Spleen (tissue), 11 donors: ENCODE data around the gene CMKLR1. TPM values are rescaled to one million over a fixed set of nuclear protein-coding genes. Genes with fewer than 3 reads are reported as not detected.

Source experiments
- DNase-seq: peaks from one replicate; pipeline ENCODE4 v3.0.0-alpha.2; 2020
- H3K27ac ChIP-seq, 8 donors: fragments of 200-600 bp; sonication (generic) in 7 of 8; 1 replicate in 4 of 8; 2 replicates in 4 of 8; pipeline versions ENCODE4 v1.5.0 to v1.8.0; 2016 to 2021; ENCODE audit warnings: inconsistent platforms in 4 of 8, mild to moderate bottlenecking in 4 of 8, moderate library complexity in 1 of 8
- H3K27me3 ChIP-seq, 7 donors: fragments of 200-600 bp; sonication (generic) in 6 of 7; replicated peaks in 1 of 7; 1 replicate in 4 of 7; 2 replicates in 3 of 7; pipeline versions ENCODE4 v1.5.0 to v1.8.0; 2016 to 2021; ENCODE audit warnings: inconsistent platforms in 3 of 7, mild to moderate bottlenecking in 1 of 7
- H3K36me3 ChIP-seq, 6 donors: fragments of 200-600 bp; sonication (generic) in 5 of 6; 1 replicate in 4 of 6; 2 replicates in 2 of 6; pipeline versions ENCODE4 v1.5.0 to v1.8.0; 2016 to 2021; ENCODE audit warnings: inconsistent platforms in 2 of 6
- H3K4me1 ChIP-seq, 6 donors: fragments of 200-600 bp; sonication (generic) in 5 of 6; 1 replicate in 3 of 6; 2 replicates in 3 of 6; pipeline versions ENCODE4 v1.5.0 to v1.8.0; 2016 to 2021; ENCODE audit warnings: inconsistent platforms in 3 of 6
- H3K4me3 ChIP-seq, 8 donors: fragments of 200-600 bp; sonication (generic) in 7 of 8; 1 replicate in 4 of 8; 2 replicates in 4 of 8; pipeline versions ENCODE4 v1.5.0 to v1.8.0; 2016 to 2021; ENCODE audit warnings: inconsistent platforms in 4 of 8, mild to moderate bottlenecking in 4 of 8, moderate library complexity in 2 of 8
- H3K9me3 ChIP-seq, 8 donors: fragments of 200-600 bp; sonication (generic) in 7 of 8; 1 replicate in 4 of 8; 2 replicates in 4 of 8; pipeline versions ENCODE4 v1.5.0 to v1.8.0; 2016 to 2021; ENCODE audit warnings: inconsistent platforms in 4 of 8
- POLR2A ChIP-seq, 3 donors: fragments of 450-650 bp; IDR thresholded peaks; one replicate each; pipeline ENCODE4 v1.5.1; 2017; ENCODE audit warnings: antibody characterized with exemption in 3 of 3, mild to moderate bottlenecking in 1 of 3
- POLR2AphosphoS5 ChIP-seq, 3 donors: sonication (generic); formaldehyde crosslinking; IDR thresholded peaks; one replicate each; pipeline ENCODE4 v1.5.1; 2017; ENCODE audit warnings: antibody characterized with exemption in 3 of 3
- WGBS, 5 donors: extraction: QIAGEN DNeasy Blood & Tissue Kit in 3 of 5; methylation state at CpG; one replicate each; pipeline versions ENCODE4 v1.1.5 to v1.1.7; 2013 to 2018; 5-methylcytosine and 5-hydroxymethylcytosine counted together
- intact Hi-C: fragments of 100-400 bp; cut with DNase I; formaldehyde crosslinking; loops from one replicate; pipeline ENCODE4 v1.15.0; 2023; ENCODE audit warnings: low total_unique reads
- polyA plus RNA-seq, 3 donors: library from polyadenylated mRNA; stranded (reverse); fragments of 200-250 nt; gene quantifications; one replicate each; pipeline ENCODE4 v1.2.1, GENCODE V29; 2013
- total RNA-seq, 7 donors: library from RNA; depleted of rRNA in 3 of 7; stranded (reverse); fragments of >200 nt in 3 of 7; fragmentation: NEBNext Ultra II Directional in 4 of 7; extraction: Animal tissue kit (Norgen Biotek cat#: 25700) in 4 of 7; gene quantifications; one replicate each; pipeline versions ENCODE4 v1.1.0 to v1.2.1, GENCODE V29; 2016 to 2021
- TF ChIP-seq, protein P1 (sequence below), 11 experiments: fragments of 200-600 bp in 7 of 11; fragments of 450-650 bp in 4 of 11; sonication (generic) in 4 of 11; IDR thresholded peaks in 8 of 11; conservative IDR thresholded peaks in 3 of 11; 1 replicate in 7 of 11; 2 replicates in 4 of 11; pipeline versions ENCODE4 v1.4.0 to v1.8.0; 2016 to 2021; ENCODE audit warnings: antibody characterized with exemption in 11 of 11, inconsistent platforms in 4 of 11, mild to moderate bottlenecking in 1 of 11
- donor health status: healthy with polysubstance abuse.
- donor health status: DM: no; HTN: no; CAD: no; lungs with moderate emphysema.
- donor health status: DM: no; HTN: no; CAD: no.
- donor health status: Bipolar disorder and iron deficiency.
- donor health status: healthy.
- donor health status: DM: no; HTN: no; CAD: no.
- donor health status: DM: yes; HTN: yes; CAD: no.

Gene CMKLR1
- total and polyA plus RNA-seq, 10 donors, result 6.3 to 118 (median 75.4) TPM

DNA sequence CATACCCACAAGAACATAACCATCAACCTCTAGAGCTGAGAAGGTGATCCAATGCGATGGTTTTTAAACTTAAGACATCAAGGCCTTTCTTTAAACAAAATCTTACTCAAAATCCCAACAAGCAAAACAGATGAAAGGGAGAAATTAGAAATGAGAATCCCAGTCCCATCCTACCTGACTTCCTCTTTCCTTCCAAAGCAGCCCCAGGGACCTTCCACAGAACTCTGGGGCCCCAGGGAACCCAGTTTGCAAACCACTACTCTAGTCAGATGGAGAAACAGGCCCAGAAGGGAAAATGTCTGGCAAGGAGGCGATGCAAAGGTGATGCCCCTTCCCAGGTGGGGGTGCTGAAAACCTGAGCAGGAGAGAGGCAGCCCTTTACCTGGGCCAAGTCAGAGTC lies 29.0 kb upstream of the CMKLR1 start:
- peaks cover 0 to 16% (median 0%) of the 10 kb centered on the region in 7 donors for H3K27me3 ChIP-seq
- H3K9me3 ChIP-seq, result peaks cover 0 to 10% (median 5%) of the 10 kb centered on the region in 8 donors
- H3K36me3 ChIP-seq, result no peaks in the 10 kb centered on the region
- 88 to 98% (median 91%) methylated on average over 2 of the region's 2 CpGs for WGBS, 5 donors
- no peak for DNase-seq
- no peak overlapping the region for H3K4me3 ChIP-seq
- H3K4me1 ChIP-seq, result no peaks in the 10 kb centered on the region
- peak overlapping the region in 2 of 8 donors; percentile 37 to 58 for H3K27ac ChIP-seq
- intact Hi-C loops, result no loop called here
- TF ChIP-seq POLR2AphosphoS5 (IDR thresholded peaks at IDR 0.05) (no peak), POLR2A (IDR thresholded peaks at IDR 0.05) (no peak)

DNA sequence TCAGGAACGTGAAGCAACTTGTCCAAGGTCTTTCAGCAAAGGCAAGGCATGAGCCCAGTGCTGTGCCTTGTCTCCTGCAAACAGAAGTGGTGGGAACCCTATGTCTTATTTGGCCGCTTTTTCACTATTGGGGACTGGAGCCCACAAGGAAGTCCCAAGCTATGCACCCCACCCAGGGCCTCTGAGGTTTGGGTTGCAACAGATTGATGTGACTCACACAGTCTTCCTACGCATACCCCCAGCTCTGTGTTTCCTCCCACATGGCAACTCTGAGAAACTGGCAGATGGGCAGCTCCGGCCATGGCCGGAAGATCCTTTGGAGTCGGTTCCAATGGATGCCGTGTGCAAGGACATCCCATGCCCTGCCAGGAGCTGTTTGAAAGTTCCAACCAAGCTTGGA lies 28.3 kb upstream of the CMKLR1 start:
- Histone ChIP-seq H3K4me1 (no peaks in the 10 kb centered on the region), H3K9me3 (peaks cover 0 to 4% (median 0%) of the 10 kb centered on the region in 8 donors), H3K4me3 (no peak overlapping the region), H3K27ac (peak overlapping the region in 2 of 8 donors; percentile 37 to 58), H3K27me3 (peaks cover 0 to 14% (median 0%) of the 10 kb centered on the region in 7 donors), H3K36me3 (no peaks in the 10 kb centered on the region)
- intact Hi-C loops, result no loop called here
- no peak for DNase-seq
- WGBS, 5 donors, result 48 to 78% (median 50%) methylated on average over 7 of the region's 7 CpGs
- TF ChIP-seq POLR2AphosphoS5 (IDR thresholded peaks at IDR 0.05) (no peak), POLR2A (IDR thresholded peaks at IDR 0.05) (no peak)
- TF ChIP-seq, protein P1, sequence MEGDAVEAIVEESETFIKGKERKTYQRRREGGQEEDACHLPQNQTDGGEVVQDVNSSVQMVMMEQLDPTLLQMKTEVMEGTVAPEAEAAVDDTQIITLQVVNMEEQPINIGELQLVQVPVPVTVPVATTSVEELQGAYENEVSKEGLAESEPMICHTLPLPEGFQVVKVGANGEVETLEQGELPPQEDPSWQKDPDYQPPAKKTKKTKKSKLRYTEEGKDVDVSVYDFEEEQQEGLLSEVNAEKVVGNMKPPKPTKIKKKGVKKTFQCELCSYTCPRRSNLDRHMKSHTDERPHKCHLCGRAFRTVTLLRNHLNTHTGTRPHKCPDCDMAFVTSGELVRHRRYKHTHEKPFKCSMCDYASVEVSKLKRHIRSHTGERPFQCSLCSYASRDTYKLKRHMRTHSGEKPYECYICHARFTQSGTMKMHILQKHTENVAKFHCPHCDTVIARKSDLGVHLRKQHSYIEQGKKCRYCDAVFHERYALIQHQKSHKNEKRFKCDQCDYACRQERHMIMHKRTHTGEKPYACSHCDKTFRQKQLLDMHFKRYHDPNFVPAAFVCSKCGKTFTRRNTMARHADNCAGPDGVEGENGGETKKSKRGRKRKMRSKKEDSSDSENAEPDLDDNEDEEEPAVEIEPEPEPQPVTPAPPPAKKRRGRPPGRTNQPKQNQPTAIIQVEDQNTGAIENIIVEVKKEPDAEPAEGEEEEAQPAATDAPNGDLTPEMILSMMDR (IDR thresholded peaks at IDR 0.05 in 8 of 11, conservative IDR thresholded peaks at IDR 0.05 in 3 of 11), result no peak

DNA sequence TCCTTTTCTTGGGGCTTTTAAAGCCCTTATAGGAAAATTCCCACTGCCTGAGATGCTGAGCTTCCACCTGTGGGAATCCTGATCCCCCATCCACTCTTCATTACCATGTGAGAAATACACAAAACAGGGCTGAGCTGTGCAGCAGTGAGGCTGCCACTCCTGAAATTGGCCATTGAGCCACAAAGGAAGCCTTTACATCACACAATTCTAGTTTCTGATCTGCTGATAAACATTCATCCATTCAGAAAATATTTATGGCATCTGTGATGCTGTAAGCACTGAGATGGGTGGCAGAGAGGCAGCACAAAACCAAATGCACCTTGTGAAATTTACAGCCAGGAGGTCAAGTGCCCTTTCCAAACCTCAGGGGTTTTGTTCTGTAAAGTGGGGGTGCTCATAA lies 26.2 kb upstream of the CMKLR1 start:
- intact Hi-C loops, result no loop called here
- Histone ChIP-seq H3K36me3 (no peaks in the 10 kb centered on the region), H3K27me3 (no peaks in the 10 kb centered on the region), H3K9me3 (no peaks in the 10 kb centered on the region), H3K4me1 (no peaks in the 10 kb centered on the region), H3K4me3 (no peak overlapping the region), H3K27ac (no peak overlapping the region)
- TF ChIP-seq, protein P1 (IDR thresholded peaks at IDR 0.05 in 8 of 11, conservative IDR thresholded peaks at IDR 0.05 in 3 of 11), result no peak
- DNase-seq, result no peak

DNA sequence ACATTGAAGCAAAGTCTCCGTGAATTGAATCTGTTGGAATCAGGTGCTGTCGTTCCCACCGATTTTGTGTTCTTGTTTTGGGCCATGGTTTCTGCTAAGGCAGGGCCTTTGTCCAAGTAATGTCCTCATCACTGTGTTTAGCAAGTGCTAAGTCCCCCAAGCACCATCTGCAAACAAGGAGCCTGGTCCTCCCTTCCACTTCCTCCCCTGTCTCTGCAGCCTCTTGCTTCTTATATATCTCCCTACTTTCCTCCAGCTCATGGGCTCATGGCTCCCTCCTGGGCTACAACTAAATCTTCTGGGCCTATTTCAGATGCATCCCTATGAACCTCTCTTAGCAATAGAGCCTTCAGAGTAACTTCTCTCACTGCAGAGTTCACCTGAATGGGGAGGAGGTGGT lies 25.8 kb upstream of the CMKLR1 start:
- no peaks in the 10 kb centered on the region for H3K36me3 ChIP-seq
- no peaks in the 10 kb centered on the region for H3K4me1 ChIP-seq
- no peaks in the 10 kb centered on the region for H3K9me3 ChIP-seq
- H3K4me3 ChIP-seq, result no peak overlapping the region
- TF ChIP-seq, protein P1 (IDR thresholded peaks at IDR 0.05 in 8 of 11, conservative IDR thresholded peaks at IDR 0.05 in 3 of 11), result no peak
- TF ChIP-seq POLR2A (IDR thresholded peaks at IDR 0.05), result no peak
- TF ChIP-seq POLR2AphosphoS5 (IDR thresholded peaks at IDR 0.05), result no peak
- H3K27ac ChIP-seq, result no peak overlapping the region
- WGBS, 5 donors, result 91 to 95% (median 92%) methylated on average over 3 of the region's 3 CpGs
- H3K27me3 ChIP-seq, result no peaks in the 10 kb centered on the region
- intact Hi-C loops, result no loop called here
- DNase-seq, result no peak

DNA sequence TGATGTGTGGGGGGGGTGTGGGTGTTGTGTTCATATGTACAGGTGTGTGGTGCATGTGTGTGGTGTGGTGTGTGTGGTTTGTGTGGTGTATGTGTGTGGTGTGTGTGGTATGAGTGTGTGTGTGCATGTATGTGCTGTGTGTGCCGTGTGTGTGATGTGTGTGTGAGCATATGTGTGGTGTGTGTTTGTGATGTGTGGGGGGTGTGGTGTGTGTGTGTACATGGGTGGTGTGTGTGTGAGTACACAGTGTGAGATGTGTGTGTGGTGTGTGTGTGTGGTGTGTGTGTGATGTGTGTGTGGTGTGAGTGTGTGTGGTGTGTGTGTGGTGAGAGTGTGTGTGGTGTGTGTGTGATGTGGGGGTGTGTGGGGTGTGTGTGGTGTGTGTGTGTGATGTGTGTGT lies 24.5 kb upstream of the CMKLR1 start:
- WGBS, 5 donors, result 52 to 96% (median 93%) methylated on average over 1 of the region's 1 CpG
- H3K27ac ChIP-seq, result no peak overlapping the region
- TF ChIP-seq POLR2A (IDR thresholded peaks at IDR 0.05) (no peak), POLR2AphosphoS5 (IDR thresholded peaks at IDR 0.05) (no peak)
- TF ChIP-seq, protein P1 (IDR thresholded peaks at IDR 0.05 in 8 of 11, conservative IDR thresholded peaks at IDR 0.05 in 3 of 11), result no peak

More for the DNA sequence above, 24.5 kb upstream of the CMKLR1 start:
- Histone ChIP-seq H3K4me3 (no peak overlapping the region), H3K27me3 (peaks cover 0 to 11% (median 0%) of the 10 kb centered on the region in 7 donors), H3K4me1 (no peaks in the 10 kb centered on the region), H3K36me3 (no peaks in the 10 kb centered on the region), H3K9me3 (no peaks in the 10 kb centered on the region)
- intact Hi-C loops, result no loop called here
- no peak for DNase-seq
